Jurkat, Clone E6-1 (cell line): ENCODE measurements around the gene MIEN1.
"Not testable (repeated sequence)": the region's sequence is repeated elsewhere in the genome, so short reads cannot be mapped to it uniquely, and the experiment has no call there.

Source experiments
- DNase-seq: peaks from one replicate; pipeline ENCODE4 v3.0.0-alpha.2; 2011; ENCODE audit warnings: low read depth, low spot score
- H3K4me3 ChIP-seq: 2 replicates; pipeline ENCODE4 v1.5.1; 2011; ENCODE audit warnings: mild to moderate bottlenecking, low read length, control low read depth, moderate library complexity

The MIEN1 gene

GRCh38 chr17:39722965-39723848, 7.1 kb downstream of the MIEN1 start:
- no peak overlapping the region for H3K4me3 ChIP-seq
- peak; percentile 19 for DNase-seq

- H3K4me3 ChIP-seq: no peak overlapping the region
- DNase-seq: no peak
Measured at GRCh38 chr17:39722104-39722503, 8.2 kb downstream of the MIEN1 start.

GRCh38 chr17:39719563-39720355, 10.6 kb downstream of the MIEN1 start:
- no peak overlapping the region for H3K4me3 ChIP-seq
- DNase-seq: no peak

GRCh38 chr17:39717660-39718059, 12.7 kb downstream of the MIEN1 start:
- no peak overlapping the region for H3K4me3 ChIP-seq
- DNase-seq: no peak

- H3K4me3 ChIP-seq: no peak overlapping the region
Measured at GRCh38 chr17:39716879-39717536, 13.3 kb downstream of the MIEN1 start.

GRCh38 chr17:39716073-39716818, 14.1 kb downstream of the MIEN1 start:
- no peak overlapping the region for H3K4me3 ChIP-seq
- no peak for DNase-seq

More at GRCh38 chr17:39716879-39717536, 13.3 kb downstream of the MIEN1 start:
- DNase-seq: no peak

GRCh38 chr17:39715375-39716072, 14.8 kb downstream of the MIEN1 start:
- DNase-seq: no peak
- H3K4me3 ChIP-seq: no peak overlapping the region

- H3K4me3 ChIP-seq: no peak overlapping the region
- DNase-seq: no peak
Measured at GRCh38 chr17:39714234-39714633, 16.1 kb downstream of the MIEN1 start.

- DNase-seq: no peak
Measured at GRCh38 chr17:39711851-39712250, 18.5 kb downstream of the MIEN1 start.

GRCh38 chr17:39711071-39711470, 19.3 kb downstream of the MIEN1 start:
- DNase-seq, H3K4me3 ChIP-seq: not testable (repeated sequence)

More at GRCh38 chr17:39711851-39712250, 18.5 kb downstream of the MIEN1 start:
- H3K4me3 ChIP-seq: no peak overlapping the region

- H3K4me3 ChIP-seq: no peak overlapping the region
- DNase-seq: no peak
Measured at GRCh38 chr17:39709998-39710964, 20.1 kb downstream of the MIEN1 start.

- DNase-seq: no peak
- no peak overlapping the region for H3K4me3 ChIP-seq
Measured at GRCh38 chr17:39709319-39709997, 20.9 kb downstream of the MIEN1 start.

- H3K4me3 ChIP-seq: no peak overlapping the region
- peak; percentile 37 for DNase-seq
Measured at GRCh38 chr17:39706921-39707337, 23.4 kb downstream of the MIEN1 start.

- no peak for DNase-seq
- no peak overlapping the region for H3K4me3 ChIP-seq
Measured at GRCh38 chr17:39706383-39706782, 23.9 kb downstream of the MIEN1 start.

GRCh38 chr17:39705786-39706348, 24.5 kb downstream of the MIEN1 start:
- no peak overlapping the region for H3K4me3 ChIP-seq
- no peak for DNase-seq

GRCh38 chr17:39704821-39705551, 25.3 kb downstream of the MIEN1 start:
- H3K4me3 ChIP-seq: no peak overlapping the region
- no peak for DNase-seq
